Thyroid gland (tissue), 4 donors: ENCODE data around the gene OR51V1.

Source experiments
- CTCF ChIP-seq, 6 experiments: fragments of 200-600 bp in 3 of 6; fragments of 450-650 bp in 3 of 6; sonication (generic) in 3 of 6; IDR thresholded peaks; one replicate each; pipeline ENCODE4 v1.5.1; 2016 to 2019; ENCODE audit warnings: antibody characterized with exemption in 6 of 6, mild to moderate bottlenecking in 2 of 6, inconsistent platforms in 1 of 6, moderate library complexity in 1 of 6
- POLR2A ChIP-seq, 2 donors: fragments of 450-650 bp; IDR thresholded peaks; one replicate each; pipeline ENCODE4 v1.6.1; 2017; ENCODE audit warnings: antibody characterized with exemption in 2 of 2, mild to moderate bottlenecking in 2 of 2, moderate library complexity in 1 of 2

GRCh38 chr11:5226732-5227310 lies 26.3 kb upstream of the OR51V1 start, which contains the start of gene HBB:
- no peak for TF ChIP-seq POLR2A (IDR thresholded peaks at IDR 0.05)
- TF ChIP-seq CTCF (IDR thresholded peaks at IDR 0.05) = no peak
